Fibroblast of skin of abdomen (primary cell): ENCODE measurements around the gene P2RY11.

Experiments
- DNase-seq: peaks from one replicate; pipeline ENCODE4 v3.0.0-alpha.2; 2013

Gene P2RY11

GRCh38 chr19:10141973-10142372 lies 30.5 kb downstream of the P2RY11 start:
- DNase-seq: no peak

GRCh38 chr19:10142701-10143375 lies 31.3 kb downstream of the P2RY11 start:
- DNase-seq: no peak

GRCh38 chr19:10143681-10144080 lies 32.2 kb downstream of the P2RY11 start:
- no peak for DNase-seq

GRCh38 chr19:10144361-10144760 lies 32.9 kb downstream of the P2RY11 start:
- DNase-seq: no peak

- DNase-seq: no peak
These were observed 33.5 kb downstream of the P2RY11 start for GRCh38 chr19:10145031-10145430.

- no peak for DNase-seq
These were observed 34.6 kb downstream of the P2RY11 start for GRCh38 chr19:10146142-10146541.

GRCh38 chr19:10149427-10149826 lies 37.9 kb downstream of the P2RY11 start:
- DNase-seq: no peak

GRCh38 chr19:10151521-10151920 lies 40.0 kb downstream of the P2RY11 start:
- no peak for DNase-seq

- DNase-seq: no peak
These were observed 40.6 kb downstream of the P2RY11 start for GRCh38 chr19:10152100-10152499.

GRCh38 chr19:10155839-10156238 lies 44.3 kb downstream of the P2RY11 start:
- DNase-seq: no peak

GRCh38 chr19:10158071-10158470 lies 46.6 kb downstream of the P2RY11 start:
- DNase-seq: no peak

GRCh38 chr19:10158485-10158884 lies 47.0 kb downstream of the P2RY11 start:
- no peak for DNase-seq

GRCh38 chr19:10159610-10160009 lies 48.1 kb downstream of the P2RY11 start:
- DNase-seq: no peak

- DNase-seq: no peak
These were observed 52.0 kb downstream of the P2RY11 start for GRCh38 chr19:10163536-10163935.
